Osteocyte (in vitro differentiated cells): Measurements from ENCODE around the gene CABLES2. TPM values are rescaled to one million over a fixed set of nuclear protein-coding genes. Genes with fewer than 3 reads are reported as not detected.

ENCODE experiments used
- DNase-seq: peaks from one replicate; pipeline ENCODE4 v3.0.0; 2021; ENCODE audit warnings: mixed read lengths; ENCODE audit not compliant: unreplicated experiment; ENCODE audit errors: extremely low spot score
- H3K27ac Mint-ChIP-seq: one replicate; pipeline ENCODE4 v1.8.0; 2021; ENCODE audit warnings: mild to moderate bottlenecking, mixed read lengths; ENCODE audit not compliant: unreplicated experiment
- H3K27me3 Mint-ChIP-seq: one replicate; pipeline ENCODE4 v1.8.0; 2021; ENCODE audit warnings: mixed read lengths; ENCODE audit not compliant: unreplicated experiment
- H3K36me3 Mint-ChIP-seq: one replicate; pipeline ENCODE4 v1.8.0; 2021; ENCODE audit warnings: mixed read lengths; ENCODE audit not compliant: unreplicated experiment
- H3K4me1 Mint-ChIP-seq: one replicate; pipeline ENCODE4 v1.8.0; 2021; ENCODE audit warnings: mixed read lengths; ENCODE audit not compliant: unreplicated experiment
- H3K4me3 Mint-ChIP-seq: one replicate; pipeline ENCODE4 v1.8.0; 2021; ENCODE audit warnings: mild to moderate bottlenecking, moderate library complexity, mixed read lengths; ENCODE audit not compliant: unreplicated experiment
- H3K9me3 Mint-ChIP-seq: one replicate; pipeline ENCODE4 v1.8.0; 2021; ENCODE audit warnings: mixed read lengths; ENCODE audit not compliant: unreplicated experiment
- total RNA-seq: library from RNA; stranded (reverse); gene quantifications from 2 replicates; pipeline ENCODE4 v1.2.1, GENCODE V29; 2021
- TF ChIP-seq, protein P1 (sequence below): fragments of 200-600 bp; sonication (generic); IDR thresholded peaks from 2 replicates; pipeline ENCODE4 v1.5.0; 2021; ENCODE audit warnings: antibody characterized with exemption, mild to moderate bottlenecking, moderate library complexity

Gene CABLES2
- total RNA-seq, 1 donor from 2014 or later: 8.8 TPM

DNA sequence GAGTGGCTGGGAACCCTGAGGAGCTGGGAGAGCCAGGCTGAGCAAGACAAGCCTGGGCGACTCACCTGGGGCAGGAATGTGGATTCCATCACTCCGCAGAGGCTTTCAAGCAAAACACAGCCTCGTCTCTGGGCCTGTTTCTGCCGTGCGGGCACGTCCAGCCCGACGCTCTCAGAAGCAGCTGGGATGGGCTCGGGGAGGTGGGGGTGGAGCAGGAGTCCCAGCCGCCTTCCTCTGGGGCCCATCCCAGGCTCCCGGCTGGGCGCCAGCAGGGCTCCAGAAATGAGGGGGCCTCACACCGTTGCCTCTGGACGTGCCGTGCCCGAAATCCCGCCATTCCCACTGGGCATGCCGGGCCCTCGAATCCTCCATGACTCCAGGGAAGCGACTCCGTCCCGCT is 28.9 kb downstream of the CABLES2 start:
- no peaks in the 10 kb centered on the region for H3K9me3 Mint-ChIP-seq
- H3K4me3 Mint-ChIP-seq: no peak overlapping the region
- no peak for DNase-seq
- TF ChIP-seq, protein P1, sequence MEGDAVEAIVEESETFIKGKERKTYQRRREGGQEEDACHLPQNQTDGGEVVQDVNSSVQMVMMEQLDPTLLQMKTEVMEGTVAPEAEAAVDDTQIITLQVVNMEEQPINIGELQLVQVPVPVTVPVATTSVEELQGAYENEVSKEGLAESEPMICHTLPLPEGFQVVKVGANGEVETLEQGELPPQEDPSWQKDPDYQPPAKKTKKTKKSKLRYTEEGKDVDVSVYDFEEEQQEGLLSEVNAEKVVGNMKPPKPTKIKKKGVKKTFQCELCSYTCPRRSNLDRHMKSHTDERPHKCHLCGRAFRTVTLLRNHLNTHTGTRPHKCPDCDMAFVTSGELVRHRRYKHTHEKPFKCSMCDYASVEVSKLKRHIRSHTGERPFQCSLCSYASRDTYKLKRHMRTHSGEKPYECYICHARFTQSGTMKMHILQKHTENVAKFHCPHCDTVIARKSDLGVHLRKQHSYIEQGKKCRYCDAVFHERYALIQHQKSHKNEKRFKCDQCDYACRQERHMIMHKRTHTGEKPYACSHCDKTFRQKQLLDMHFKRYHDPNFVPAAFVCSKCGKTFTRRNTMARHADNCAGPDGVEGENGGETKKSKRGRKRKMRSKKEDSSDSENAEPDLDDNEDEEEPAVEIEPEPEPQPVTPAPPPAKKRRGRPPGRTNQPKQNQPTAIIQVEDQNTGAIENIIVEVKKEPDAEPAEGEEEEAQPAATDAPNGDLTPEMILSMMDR: no peak
- H3K27me3 Mint-ChIP-seq: no peaks in the 10 kb centered on the region
- peaks cover 53% of the 10 kb centered on the region for H3K4me1 Mint-ChIP-seq
- H3K36me3 Mint-ChIP-seq: peaks cover 5% of the 10 kb centered on the region
- H3K27ac Mint-ChIP-seq: no peak overlapping the region

GRCh38 chr20:62377615-62378178 is 29.4 kb downstream of the CABLES2 start:
- TF ChIP-seq, protein P1: no peak
- H3K27ac Mint-ChIP-seq: peak overlapping the region; percentile 65
- H3K27me3 Mint-ChIP-seq: no peaks in the 10 kb centered on the region
- no peak overlapping the region for H3K4me3 Mint-ChIP-seq
- DNase-seq: no peak
- H3K4me1 Mint-ChIP-seq: peaks cover 54% of the 10 kb centered on the region
- peaks cover 5% of the 10 kb centered on the region for H3K36me3 Mint-ChIP-seq
- no peaks in the 10 kb centered on the region for H3K9me3 Mint-ChIP-seq

- DNase-seq: no peak
- H3K36me3 Mint-ChIP-seq: peaks cover 4% of the 10 kb centered on the region
- H3K27me3 Mint-ChIP-seq: no peaks in the 10 kb centered on the region
- H3K4me3 Mint-ChIP-seq: no peak overlapping the region
- TF ChIP-seq, protein P1: no peak
- peaks cover 52% of the 10 kb centered on the region for H3K4me1 Mint-ChIP-seq
- peak overlapping the region; percentile 65 for H3K27ac Mint-ChIP-seq
- no peaks in the 10 kb centered on the region for H3K9me3 Mint-ChIP-seq
These were observed 30.0 kb downstream of the CABLES2 start for GRCh38 chr20:62377064-62377461.

- no peak for DNase-seq
- Mint-ChIP-seq H3K27me3 (no peaks in the 10 kb centered on the region), H3K4me3 (no peak overlapping the region), H3K4me1 (peaks cover 53% of the 10 kb centered on the region), H3K9me3 (no peaks in the 10 kb centered on the region), H3K36me3 (no peaks in the 10 kb centered on the region), H3K27ac (peak overlapping the region; percentile 66)
- TF ChIP-seq, protein P1: peak; percentile 59
These were observed 30.7 kb downstream of the CABLES2 start for GRCh38 chr20:62376112-62377063.
